Fibroblast of lung (primary cell): ENCODE data around the gene BTBD1.

Experiments used
- EZH2 ChIP-seq: IDR thresholded peaks from 2 replicates; pipeline ENCODE4 v1.5.1; 2012; ENCODE audit warnings: low read length, control low read depth, mild to moderate bottlenecking; ENCODE audit errors: missing control alignments
- TF ChIP-seq, protein P1 (sequence below), 2 donors: IDR thresholded peaks in 1 of 2; conservative IDR thresholded peaks in 1 of 2; 1 replicate in 1 of 2; 2 replicates in 1 of 2; pipeline ENCODE4 v1.5.1; 2011 to 2012; ENCODE audit warnings: low read length in 2 of 2, control low read depth in 1 of 2, inconsistent platforms in 1 of 2, low read depth in 1 of 2, mild to moderate bottlenecking in 1 of 2

GRCh38 chr15:83057002-83057401 lies 10.1 kb downstream of the BTBD1 start:
- TF ChIP-seq, protein P1, sequence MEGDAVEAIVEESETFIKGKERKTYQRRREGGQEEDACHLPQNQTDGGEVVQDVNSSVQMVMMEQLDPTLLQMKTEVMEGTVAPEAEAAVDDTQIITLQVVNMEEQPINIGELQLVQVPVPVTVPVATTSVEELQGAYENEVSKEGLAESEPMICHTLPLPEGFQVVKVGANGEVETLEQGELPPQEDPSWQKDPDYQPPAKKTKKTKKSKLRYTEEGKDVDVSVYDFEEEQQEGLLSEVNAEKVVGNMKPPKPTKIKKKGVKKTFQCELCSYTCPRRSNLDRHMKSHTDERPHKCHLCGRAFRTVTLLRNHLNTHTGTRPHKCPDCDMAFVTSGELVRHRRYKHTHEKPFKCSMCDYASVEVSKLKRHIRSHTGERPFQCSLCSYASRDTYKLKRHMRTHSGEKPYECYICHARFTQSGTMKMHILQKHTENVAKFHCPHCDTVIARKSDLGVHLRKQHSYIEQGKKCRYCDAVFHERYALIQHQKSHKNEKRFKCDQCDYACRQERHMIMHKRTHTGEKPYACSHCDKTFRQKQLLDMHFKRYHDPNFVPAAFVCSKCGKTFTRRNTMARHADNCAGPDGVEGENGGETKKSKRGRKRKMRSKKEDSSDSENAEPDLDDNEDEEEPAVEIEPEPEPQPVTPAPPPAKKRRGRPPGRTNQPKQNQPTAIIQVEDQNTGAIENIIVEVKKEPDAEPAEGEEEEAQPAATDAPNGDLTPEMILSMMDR (conservative IDR thresholded peaks at IDR 0.05 in 1 of 2, IDR thresholded peaks at IDR 0.05 in 1 of 2; ENCODE audit: low read depth in 1 of 2, low read length in 2 of 2) = no peak
- TF ChIP-seq EZH2 = no peak
